WTC11 (cell line): ENCODE results near the gene EVL. TPM values are rescaled to one million over a fixed set of nuclear protein-coding genes. Genes with fewer than 3 reads are reported as not detected.

Experiments used
- ATAC-seq: fragments of 200-7000 bp; cut with Tn5 transposase; 2 replicates; pipeline ENCODE4 v1.10.0; 2021; ENCODE audit warnings: mild to moderate bottlenecking, moderate library complexity
- CTCF ChIA-PET: fragments of 300-600 bp; sonication (Branson Sonifier 250); formaldehyde crosslinking; loops from one replicate; lab custom pipeline; 2021; ENCODE audit warnings: antibody characterized with exemption; lab: Charles Lee
- POLR2A ChIA-PET: fragments of 350-600 bp; sonication (Branson Sonifier 250); formaldehyde crosslinking; loops from one replicate; lab custom pipeline; 2021; ENCODE audit warnings: antibody characterized with exemption; lab: Charles Lee
- DNase-seq: peaks from one replicate; pipeline ENCODE4 v3.0.0; 2021; ENCODE audit warnings: low spot score
- H3K27ac Mint-ChIP-seq: 2 replicates; pipeline ENCODE4 v1.8.0; 2021; ENCODE audit warnings: mixed read lengths
- H3K27me3 Mint-ChIP-seq: 2 replicates; pipeline ENCODE4 v1.8.0; 2021; ENCODE audit warnings: low read depth, mild to moderate bottlenecking, moderate library complexity, mixed read lengths
- H3K36me3 Mint-ChIP-seq: 2 replicates; pipeline ENCODE4 v1.8.0; 2021; ENCODE audit warnings: mixed read lengths
- H3K4me1 Mint-ChIP-seq: 2 replicates; pipeline ENCODE4 v1.8.0; 2022; ENCODE audit warnings: mixed read lengths
- H3K4me3 Mint-ChIP-seq: 2 replicates; pipeline ENCODE4 v1.8.0; 2021; ENCODE audit warnings: mild to moderate bottlenecking, moderate library complexity, mixed read lengths
- H3K9me3 Mint-ChIP-seq: 2 replicates; pipeline ENCODE4 v1.8.0; 2021; ENCODE audit warnings: mixed read lengths
- AFF4 ChIP-seq: sonication (generic); formaldehyde crosslinking; IDR thresholded peaks from 2 replicates; pipeline ENCODE4 v1.8.1; 2023; ENCODE audit warnings: mild to moderate bottlenecking, missing genetic modification reagents, borderline replicate concordance
- ATF1 ChIP-seq: sonication (generic); formaldehyde crosslinking; IDR thresholded peaks from 2 replicates; pipeline ENCODE4 v1.8.1; 2023; ENCODE audit warnings: mild to moderate bottlenecking, moderate library complexity, missing genetic modification reagents
- CTCF ChIP-seq: fragments of 200-600 bp; IDR thresholded peaks from 2 replicates; pipeline ENCODE4 v1.8.0; 2022; ENCODE audit warnings: antibody characterized with exemption
- E2F4 ChIP-seq: sonication (generic); formaldehyde crosslinking; IDR thresholded peaks from 2 replicates; pipeline ENCODE4 v1.8.1; 2022; ENCODE audit warnings: low read depth, mild to moderate bottlenecking, moderate library complexity, missing genetic modification reagents, borderline replicate concordance
- ELF4 ChIP-seq: sonication (generic); formaldehyde crosslinking; IDR thresholded peaks from 2 replicates; pipeline ENCODE4 v1.8.1; 2022; ENCODE audit warnings: low read depth, mild to moderate bottlenecking, moderate library complexity, missing genetic modification reagents
- ERG ChIP-seq: fragments of 250-450 bp; sonication (Bioruptor Pico); IDR thresholded peaks from 2 replicates; pipeline ENCODE4 v1.8.0; 2021; ENCODE audit warnings: mild to moderate bottlenecking
- GABPB1 ChIP-seq: sonication (generic); formaldehyde crosslinking; IDR thresholded peaks from 2 replicates; pipeline ENCODE4 v1.8.1; 2023; ENCODE audit warnings: mild to moderate bottlenecking, missing genetic modification reagents
- GTF2I ChIP-seq: fragments of 250-450 bp; sonication (Bioruptor Pico); conservative IDR thresholded peaks from 2 replicates; pipeline ENCODE4 v1.4.0; 2021; ENCODE audit warnings: mild to moderate bottlenecking
- HMGA2 ChIP-seq: fragments of 250-450 bp; sonication (Bioruptor Pico); IDR thresholded peaks from 2 replicates; pipeline ENCODE4 v1.4.0; 2021; ENCODE audit warnings: mild to moderate bottlenecking, moderate library complexity
- HMGXB4 ChIP-seq: sonication (generic); formaldehyde crosslinking; IDR thresholded peaks from 2 replicates; pipeline ENCODE4 v1.8.1; 2023; ENCODE audit warnings: mild to moderate bottlenecking, moderate library complexity, missing genetic modification reagents
- MYBL2 ChIP-seq: sonication (generic); formaldehyde crosslinking; IDR thresholded peaks from 2 replicates; pipeline ENCODE4 v1.8.1; 2023; ENCODE audit warnings: mild to moderate bottlenecking, moderate library complexity, missing genetic modification reagents
- NR2C2 ChIP-seq: sonication (generic); formaldehyde crosslinking; IDR thresholded peaks from 2 replicates; pipeline ENCODE4 v1.8.0; 2022; ENCODE audit warnings: mild to moderate bottlenecking, missing genetic modification reagents
- USF1 ChIP-seq: sonication (generic); formaldehyde crosslinking; IDR thresholded peaks from 2 replicates; pipeline ENCODE4 v1.8.0; 2022; ENCODE audit warnings: mild to moderate bottlenecking, missing genetic modification reagents
- ZMAT4 ChIP-seq: fragments of 250-450 bp; sonication (Bioruptor Pico); IDR thresholded peaks from 2 replicates; pipeline ENCODE4 v1.9.0; 2021; ENCODE audit warnings: mild to moderate bottlenecking
- ZNF138 ChIP-seq: sonication (generic); formaldehyde crosslinking; conservative IDR thresholded peaks from 2 replicates; pipeline ENCODE4 v1.8.1; 2022; ENCODE audit warnings: mild to moderate bottlenecking, moderate library complexity, missing genetic modification reagents
- ZNF425 ChIP-seq: fragments of 250-450 bp; sonication (Bioruptor Pico); conservative IDR thresholded peaks from 2 replicates; pipeline ENCODE4 v1.9.0; 2021; ENCODE audit warnings: mild to moderate bottlenecking
- total RNA-seq: library from RNA; stranded (reverse); gene quantifications from 3 replicates; pipeline ENCODE4 v1.2.3, GENCODE V29; 2021

The EVL gene
- total RNA-seq, 1 experiment from 2014 or later = 60.8 TPM

- TF ChIP-seq ATF1 (CRISPR knock-in tag) = no peak
- TF ChIP-seq, all 79 proteins: peak for 0
Measured at GRCh38 chr14:100138955-100139354, 73.7 kb downstream of the EVL start (continued).

GRCh38 chr14:100140452-100141078 lies 75.3 kb downstream of the EVL start:
- ChIA-PET CTCF (interaction anchor here (0.6 to 9.5 kb wide), 18 partner anchors 9 to 170 kb away, joined by 3 to 136 read pairs (median 6); partner anchors contain the start of gene DEGS2), POLR2A (no interaction called here)
- H3K27ac Mint-ChIP-seq = 0 out of 2 replicates have a peak overlapping the region, but pooled peaks have one; percentile 49
- ATAC-seq (peak; percentile 86), DNase-seq (peak; percentile 74)
- H3K4me3 Mint-ChIP-seq = no peak overlapping the region
- no peaks in the 10 kb centered on the region for H3K9me3 Mint-ChIP-seq
- TF ChIP-seq NR2C2 (CRISPR knock-in tag) (no peak), ZMAT4 (CRISPR knock-in tag) (no peak), AFF4 (CRISPR knock-in tag) (no peak), ZNF425 (no peak), USF1 (CRISPR knock-in tag) (peak; percentile 13; the same call in 1 of the 2 replicates), CTCF (0 out of 2 replicates have a peak, but pooled peaks have one; percentile 14), HMGXB4 (CRISPR knock-in tag) (0 out of 2 replicates have a peak, but pooled peaks have one; percentile 14), MYBL2 (no peak), GABPB1 (CRISPR knock-in tag) (0 out of 2 replicates have a peak, but pooled peaks have one; percentile 17)
- no peaks in the 10 kb centered on the region for H3K36me3 Mint-ChIP-seq
- no peaks in the 10 kb centered on the region for H3K27me3 Mint-ChIP-seq
- H3K4me1 Mint-ChIP-seq = peaks cover 8% of the 10 kb centered on the region

- Mint-ChIP-seq H3K4me1 (peaks cover 8% of the 10 kb centered on the region), H3K27me3 (no peaks in the 10 kb centered on the region), H3K27ac (no peak overlapping the region), H3K36me3 (no peaks in the 10 kb centered on the region), H3K4me3 (no peak overlapping the region), H3K9me3 (no peaks in the 10 kb centered on the region)
- POLR2A ChIA-PET = no interaction called here
- ATAC-seq = no peak
- CTCF ChIA-PET = interaction anchor here (0.6 to 9.5 kb wide), 16 partner anchors 10 to 191 kb away, joined by 3 to 136 read pairs (median 6); partner anchors contain the start of gene DEGS2
- no peak for DNase-seq
- TF ChIP-seq E2F4 (CRISPR knock-in tag) = no peak
- TF ChIP-seq GTF2I (CRISPR knock-in tag) = no peak
- no peak for TF ChIP-seq ZNF138
- TF ChIP-seq ERG (CRISPR knock-in tag) = no peak
- TF ChIP-seq NR2C2 (CRISPR knock-in tag) = no peak
- TF ChIP-seq ZMAT4 (CRISPR knock-in tag) = no peak
- TF ChIP-seq HMGA2 (CRISPR knock-in tag) = no peak
- no peak for TF ChIP-seq ELF4 (CRISPR knock-in tag)
Measured at GRCh38 chr14:100141098-100141497, 75.9 kb downstream of the EVL start.
